Neural crest cell (in vitro differentiated cells): ENCODE results near the gene SELENOK. TPM values are rescaled to one million over a fixed set of nuclear protein-coding genes. Genes with fewer than 3 reads are reported as not detected.

Experiments
- DNase-seq: peaks from one replicate; pipeline ENCODE4 v3.0.0; 2021; ENCODE audit warnings: low read depth, mixed read lengths, low spot score
- H3K27ac Mint-ChIP-seq: one replicate; pipeline ENCODE4 v1.8.0; 2021; ENCODE audit warnings: mild to moderate bottlenecking, mixed read lengths; ENCODE audit not compliant: unreplicated experiment
- H3K27me3 Mint-ChIP-seq: 2 replicates; pipeline ENCODE4 v1.8.0; 2021; ENCODE audit warnings: low read depth, mild to moderate bottlenecking, mixed read lengths
- H3K36me3 Mint-ChIP-seq: 2 replicates; pipeline ENCODE4 v1.8.0; 2021; ENCODE audit warnings: low read depth, mild to moderate bottlenecking, mixed read lengths
- H3K4me1 Mint-ChIP-seq: 2 replicates; pipeline ENCODE4 v1.8.0; 2021; ENCODE audit warnings: mixed read lengths
- H3K4me3 Mint-ChIP-seq: one replicate; pipeline ENCODE4 v1.8.0; 2021; ENCODE audit warnings: mild to moderate bottlenecking, mixed read lengths
- H3K9me3 Mint-ChIP-seq: 2 replicates; pipeline ENCODE4 v1.8.0; 2021; ENCODE audit warnings: mixed read lengths
- total RNA-seq: library from RNA; stranded (reverse); gene quantifications from 2 replicates; pipeline ENCODE4 v1.2.1, GENCODE V29; 2021
- TF ChIP-seq, protein P1 (sequence below): fragments of 200-600 bp; sonication (generic); conservative IDR thresholded peaks from 2 replicates; pipeline ENCODE4 v1.5.0; 2021; ENCODE audit warnings: antibody characterized with exemption, mild to moderate bottlenecking

The SELENOK gene
- total RNA-seq, 1 donor from 2014 or later, result 39.2 TPM

- DNase-seq, result no peak
- TF ChIP-seq, protein P1, sequence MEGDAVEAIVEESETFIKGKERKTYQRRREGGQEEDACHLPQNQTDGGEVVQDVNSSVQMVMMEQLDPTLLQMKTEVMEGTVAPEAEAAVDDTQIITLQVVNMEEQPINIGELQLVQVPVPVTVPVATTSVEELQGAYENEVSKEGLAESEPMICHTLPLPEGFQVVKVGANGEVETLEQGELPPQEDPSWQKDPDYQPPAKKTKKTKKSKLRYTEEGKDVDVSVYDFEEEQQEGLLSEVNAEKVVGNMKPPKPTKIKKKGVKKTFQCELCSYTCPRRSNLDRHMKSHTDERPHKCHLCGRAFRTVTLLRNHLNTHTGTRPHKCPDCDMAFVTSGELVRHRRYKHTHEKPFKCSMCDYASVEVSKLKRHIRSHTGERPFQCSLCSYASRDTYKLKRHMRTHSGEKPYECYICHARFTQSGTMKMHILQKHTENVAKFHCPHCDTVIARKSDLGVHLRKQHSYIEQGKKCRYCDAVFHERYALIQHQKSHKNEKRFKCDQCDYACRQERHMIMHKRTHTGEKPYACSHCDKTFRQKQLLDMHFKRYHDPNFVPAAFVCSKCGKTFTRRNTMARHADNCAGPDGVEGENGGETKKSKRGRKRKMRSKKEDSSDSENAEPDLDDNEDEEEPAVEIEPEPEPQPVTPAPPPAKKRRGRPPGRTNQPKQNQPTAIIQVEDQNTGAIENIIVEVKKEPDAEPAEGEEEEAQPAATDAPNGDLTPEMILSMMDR, result no peak
- no peaks in the 10 kb centered on the region for H3K27me3 Mint-ChIP-seq
- H3K9me3 Mint-ChIP-seq, result no peaks in the 10 kb centered on the region
- H3K4me3 Mint-ChIP-seq, result no peak overlapping the region
- H3K36me3 Mint-ChIP-seq, result peaks cover 5% of the 10 kb centered on the region
- H3K4me1 Mint-ChIP-seq, result peaks cover 31% of the 10 kb centered on the region
- no peak overlapping the region for H3K27ac Mint-ChIP-seq
Measured at GRCh38 chr3:53884623-53885022, 7.0 kb downstream of the SELENOK start.

DNA sequence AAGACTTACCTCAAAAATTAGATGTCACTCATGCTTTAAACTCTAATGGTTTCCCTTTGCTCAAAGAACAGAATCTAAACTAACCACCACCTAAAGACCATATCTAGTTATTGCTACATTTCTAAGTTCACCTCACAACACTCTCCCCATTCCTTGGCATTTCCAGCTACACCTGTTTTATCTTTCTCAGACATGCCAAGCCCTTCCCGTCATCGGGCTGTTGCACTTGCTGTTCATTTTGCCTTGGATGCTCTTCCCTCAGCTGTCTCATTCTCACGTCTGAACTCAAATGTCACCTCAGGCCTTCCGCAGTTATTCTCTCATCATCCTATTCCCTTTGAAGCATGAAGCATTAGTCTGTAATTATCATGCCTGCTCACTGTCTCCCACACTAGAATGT, 8.7 kb downstream of the SELENOK start:
- TF ChIP-seq, protein P1, result no peak
- Mint-ChIP-seq H3K27ac (no peak overlapping the region), H3K4me1 (peaks cover 27% of the 10 kb centered on the region), H3K27me3 (no peaks in the 10 kb centered on the region), H3K36me3 (peaks cover 5% of the 10 kb centered on the region), H3K4me3 (peak overlapping the region; percentile 94), H3K9me3 (no peaks in the 10 kb centered on the region)
- no peak for DNase-seq

- Mint-ChIP-seq H3K27ac (peak within 1 kb of the TSS; percentile 95), H3K36me3 (peaks cover 7% of the 10 kb centered on the region), H3K4me3 (peak within 1 kb of the TSS; percentile 94), H3K27me3 (no peaks in the 10 kb centered on the region), H3K4me1 (peaks cover 27% of the 10 kb centered on the region), H3K9me3 (no peaks in the 10 kb centered on the region)
- peak; percentile 86 for DNase-seq
- TF ChIP-seq, protein P1, result peak; percentile 50
Measured at GRCh38 chr3:53881691-53882593, 9.7 kb downstream of the SELENOK start, which contains the start of gene ACTR8. TSS of gene ACTR8 (minus strand) at chr3:53882152. CDS start at chr3:53882101, 51 bp downstream.

GRCh38 chr3:53880396-53881345, 11.0 kb downstream of the SELENOK start:
- DNase-seq, result no peak
- Mint-ChIP-seq H3K27me3 (no peaks in the 10 kb centered on the region), H3K4me3 (peak overlapping the region; percentile 94)

More at GRCh38 chr3:53880396-53881345, 11.0 kb downstream of the SELENOK start:
- H3K27ac Mint-ChIP-seq, result peak overlapping the region; percentile 95
- TF ChIP-seq, protein P1, result no peak
- H3K36me3 Mint-ChIP-seq, result peaks cover 17% of the 10 kb centered on the region
- H3K4me1 Mint-ChIP-seq, result peaks cover 27% of the 10 kb centered on the region
- no peaks in the 10 kb centered on the region for H3K9me3 Mint-ChIP-seq
